GM18511 (cell line): Measurements from ENCODE around the gene ABI3.

Experiments
- ATAC-seq: cut with Tn5 transposase; IDR thresholded peaks from one replicate; pipeline ENCODE4 v1.9.1; 2021; ENCODE audit warnings: mild to moderate bottlenecking, moderate library complexity; ENCODE audit not compliant: unreplicated experiment

ABI3 gene

GRCh38 chr17:49224198-49224996 lies 13.9 kb downstream of the ABI3 start:
- ATAC-seq = no peak

DNA sequence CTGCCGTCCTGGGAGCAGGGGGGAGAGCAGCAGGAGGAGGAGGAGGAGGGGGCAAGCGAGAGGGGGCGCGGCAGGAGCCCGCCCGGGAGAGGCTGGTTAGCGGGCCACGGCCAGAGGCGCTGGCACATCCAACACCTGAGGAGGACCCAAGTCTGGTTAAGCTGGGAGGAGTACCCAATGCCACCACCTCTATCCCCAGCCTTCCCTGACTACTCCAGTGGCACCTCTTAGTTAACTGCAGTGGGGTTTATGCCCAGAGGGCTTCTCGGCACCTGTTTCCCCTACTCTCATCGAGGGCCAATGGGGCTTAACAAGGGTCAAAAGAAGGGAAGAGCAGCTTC lies 14.5 kb downstream of the ABI3 start:
- ATAC-seq = no peak

DNA sequence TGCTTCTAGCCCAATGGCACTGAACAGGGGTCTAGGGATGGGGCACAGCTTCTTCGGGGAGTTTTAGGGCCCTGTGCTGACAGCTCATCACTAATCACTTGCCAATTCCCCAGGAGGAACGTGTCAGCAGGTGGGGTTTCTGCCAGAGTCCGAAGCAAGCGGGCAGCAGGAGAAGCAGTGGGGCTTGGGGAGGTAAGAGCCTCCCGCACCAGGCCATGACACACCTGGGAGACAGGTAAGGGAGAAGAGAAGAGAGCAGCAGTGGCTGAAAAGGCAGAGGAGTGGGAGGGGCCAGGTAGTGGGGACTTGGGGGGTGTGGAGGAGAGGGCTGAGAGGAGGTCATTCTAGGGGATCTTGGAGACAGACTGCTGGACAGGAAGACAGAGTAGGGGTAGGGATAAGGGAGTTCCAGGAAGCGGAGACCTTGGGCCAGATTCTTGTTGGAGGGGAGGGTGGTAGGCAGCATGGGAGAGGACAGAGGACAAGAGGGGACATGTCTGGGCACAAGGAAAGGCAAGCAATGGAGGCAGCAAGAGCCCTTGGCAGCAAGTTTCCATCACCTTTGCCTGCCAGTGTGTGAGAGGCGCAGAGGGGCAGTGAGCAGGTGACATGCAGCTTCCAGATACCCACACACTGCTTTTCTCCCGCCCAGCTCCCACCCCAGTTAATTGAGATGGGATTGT lies 15.2 kb downstream of the ABI3 start:
- ATAC-seq = no peak

DNA sequence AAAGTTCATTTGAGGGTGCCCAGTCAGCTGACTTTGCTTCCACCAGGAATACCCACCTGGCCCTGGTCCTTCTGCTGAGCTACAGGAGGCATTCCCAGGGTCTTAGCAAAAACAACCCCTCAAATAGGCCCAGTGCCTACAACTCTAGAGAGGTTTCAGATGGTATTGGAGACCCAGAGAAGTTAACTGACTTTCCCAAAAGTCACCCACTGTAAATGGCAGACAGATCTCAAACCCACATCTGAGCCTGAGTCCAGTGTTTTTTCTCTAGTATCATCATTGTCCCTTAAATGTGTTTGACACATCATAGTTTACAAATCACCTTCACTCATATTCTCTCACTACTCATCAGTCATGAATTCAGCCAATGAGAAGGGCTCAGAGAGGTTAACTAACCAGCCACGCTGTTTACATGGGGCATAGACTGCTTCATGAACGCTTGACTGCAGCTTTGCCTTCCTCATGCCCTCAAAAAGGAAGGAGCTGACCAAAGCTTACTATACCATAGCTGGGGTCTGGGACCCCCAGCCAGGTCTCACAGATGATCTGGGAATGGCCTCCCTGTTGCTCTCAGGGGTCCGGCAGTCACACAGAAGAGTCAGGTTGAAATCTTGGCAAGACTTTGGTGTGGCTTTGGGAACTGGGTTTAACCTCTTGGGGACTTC lies 16.4 kb downstream of the ABI3 start:
- ATAC-seq = no peak

- ATAC-seq = peak; percentile 41
Observed at GRCh38 chr17:49227436-49228261, 17.1 kb downstream of the ABI3 start.

- ATAC-seq = no peak
Observed at GRCh38 chr17:49229076-49229804, 18.7 kb downstream of the ABI3 start.

DNA sequence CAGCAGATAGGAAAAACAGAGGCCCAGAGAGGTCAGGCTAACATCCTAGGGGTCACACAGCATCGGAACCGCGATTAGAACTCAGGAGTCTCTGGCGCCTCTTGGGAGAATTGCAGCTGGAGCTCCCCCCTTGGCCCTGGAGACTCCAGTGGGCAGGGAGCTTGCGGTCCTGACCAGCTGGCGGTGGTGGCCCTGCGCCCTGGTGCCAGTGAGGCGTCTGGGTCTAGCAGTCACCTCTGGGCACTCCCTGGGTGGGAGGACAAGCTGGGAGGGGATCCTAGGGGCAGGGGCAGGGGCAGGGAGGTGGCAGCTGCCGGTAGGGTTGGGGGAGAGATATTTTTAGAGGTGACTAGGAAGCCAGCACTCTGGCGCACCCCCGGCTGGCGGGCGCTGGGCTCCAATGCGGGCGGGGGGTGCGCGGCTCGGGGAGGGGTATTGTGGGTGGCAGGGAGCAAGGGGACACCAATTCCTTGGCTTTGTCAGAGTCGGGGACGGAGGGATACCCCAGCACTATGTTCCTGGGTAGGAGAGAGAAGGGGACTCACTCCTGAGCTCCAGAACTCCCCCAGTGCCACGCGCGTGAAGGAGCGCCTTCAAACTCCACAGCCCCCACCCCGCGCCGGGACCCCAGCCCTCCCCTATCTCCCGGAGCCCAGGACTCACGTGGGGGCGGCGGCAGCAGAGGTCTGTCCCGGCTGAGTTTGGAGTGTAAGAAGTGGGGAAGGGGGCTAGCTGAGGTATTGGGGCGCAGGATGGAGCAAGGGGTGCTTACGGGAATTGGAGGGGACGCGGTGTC lies 19.5 kb downstream of the ABI3 start:
- peak; percentile 9 for ATAC-seq

DNA sequence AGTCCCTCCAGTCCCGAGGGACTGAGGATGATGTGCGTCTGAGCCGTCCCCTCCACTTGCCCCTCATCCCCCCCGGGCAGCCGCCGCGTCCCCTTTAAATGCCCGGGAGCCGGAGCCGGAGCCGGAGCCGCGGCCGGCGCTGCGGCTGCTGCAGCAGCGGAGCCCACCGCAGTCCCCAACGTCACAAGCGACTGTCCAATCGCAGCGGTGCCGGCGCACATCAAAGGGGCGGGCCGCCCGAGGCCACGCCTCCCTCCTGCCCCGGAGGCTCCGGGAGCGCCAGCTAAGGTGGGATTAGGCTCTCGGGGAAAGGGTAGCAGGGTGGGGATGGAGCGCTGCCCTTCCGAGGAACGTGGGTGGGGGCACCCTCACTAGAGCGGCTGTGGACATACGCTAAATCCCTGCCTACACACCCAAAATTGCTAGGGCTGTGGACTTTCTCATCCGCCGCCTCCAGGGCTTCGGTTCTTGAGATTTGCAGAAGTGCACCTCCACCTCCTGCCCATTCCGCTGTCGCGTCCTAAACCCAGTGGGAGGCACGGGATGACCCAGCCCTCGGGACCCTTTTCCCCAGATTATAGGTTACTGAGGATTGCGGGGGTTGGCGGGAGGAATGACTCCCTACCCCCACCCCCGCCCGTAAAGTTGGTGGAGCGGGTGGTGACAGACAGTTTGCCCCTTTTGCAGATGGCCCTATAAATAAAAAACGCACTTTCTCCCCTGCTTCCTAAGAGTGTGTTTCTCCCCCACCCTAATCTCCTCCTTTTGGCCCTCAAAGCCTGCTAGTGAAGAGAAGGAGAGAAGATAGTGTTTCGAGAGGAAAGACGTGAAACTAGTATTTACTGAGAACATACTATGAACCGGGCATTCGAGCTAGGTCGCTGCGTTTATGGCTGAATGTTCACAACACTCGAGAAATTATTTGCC lies 20.4 kb downstream of the ABI3 start, which contains the start of gene PHOSPHO1:
Gene PHOSPHO1, minus strand, starts transcription at position 152 of the 927 bp plus-strand sequence. CDS start 4,096 bp downstream, outside the sequence.
- peak; percentile 86 for ATAC-seq

GRCh38 chr17:49231563-49231894 lies 21.0 kb downstream of the ABI3 start:
- no peak for ATAC-seq

- ATAC-seq = no peak
Observed at GRCh38 chr17:49234509-49235080, 24.1 kb downstream of the ABI3 start.

GRCh38 chr17:49235896-49236295 lies 25.4 kb downstream of the ABI3 start:
- ATAC-seq = no peak

DNA sequence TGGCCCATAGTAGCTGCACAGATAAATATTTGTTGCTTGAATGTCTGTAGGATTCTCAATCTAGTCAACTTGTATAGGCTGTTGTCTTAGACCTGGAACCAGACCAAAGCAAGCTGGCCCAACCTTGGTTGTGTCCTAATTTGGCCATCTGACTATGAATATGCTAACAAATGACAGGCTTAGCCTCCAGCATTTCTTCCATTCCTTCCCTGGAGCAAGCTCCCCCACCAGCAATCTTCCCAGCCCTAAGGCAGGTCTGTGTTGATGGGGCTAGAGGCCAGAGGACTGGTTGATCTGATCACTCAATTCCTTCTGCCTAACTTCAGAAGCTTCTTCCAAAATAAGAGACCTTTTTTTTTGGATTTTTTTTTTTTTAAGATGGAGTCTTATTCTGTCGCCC lies 29.5 kb downstream of the ABI3 start:
- no peak for ATAC-seq

GRCh38 chr17:49240619-49241018 lies 30.1 kb downstream of the ABI3 start:
- no peak for ATAC-seq

DNA sequence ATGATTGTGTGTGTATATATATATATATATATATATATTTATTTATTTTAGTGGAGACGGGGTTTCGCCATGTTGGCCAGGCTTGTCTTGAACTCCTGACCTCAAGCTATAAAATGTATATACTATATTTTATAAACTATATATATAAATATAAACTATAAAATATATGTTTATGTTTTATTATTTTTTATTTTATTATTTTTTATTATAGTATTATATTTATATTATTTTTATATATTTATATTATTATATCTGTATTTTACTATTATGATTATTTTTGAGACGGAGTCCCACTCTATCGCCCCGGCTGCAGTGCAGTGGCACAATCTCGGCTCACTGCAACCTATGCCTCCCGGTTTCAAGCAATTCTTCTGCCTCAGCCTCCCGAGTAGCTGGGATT lies 30.5 kb downstream of the ABI3 start:
- no peak for ATAC-seq

DNA sequence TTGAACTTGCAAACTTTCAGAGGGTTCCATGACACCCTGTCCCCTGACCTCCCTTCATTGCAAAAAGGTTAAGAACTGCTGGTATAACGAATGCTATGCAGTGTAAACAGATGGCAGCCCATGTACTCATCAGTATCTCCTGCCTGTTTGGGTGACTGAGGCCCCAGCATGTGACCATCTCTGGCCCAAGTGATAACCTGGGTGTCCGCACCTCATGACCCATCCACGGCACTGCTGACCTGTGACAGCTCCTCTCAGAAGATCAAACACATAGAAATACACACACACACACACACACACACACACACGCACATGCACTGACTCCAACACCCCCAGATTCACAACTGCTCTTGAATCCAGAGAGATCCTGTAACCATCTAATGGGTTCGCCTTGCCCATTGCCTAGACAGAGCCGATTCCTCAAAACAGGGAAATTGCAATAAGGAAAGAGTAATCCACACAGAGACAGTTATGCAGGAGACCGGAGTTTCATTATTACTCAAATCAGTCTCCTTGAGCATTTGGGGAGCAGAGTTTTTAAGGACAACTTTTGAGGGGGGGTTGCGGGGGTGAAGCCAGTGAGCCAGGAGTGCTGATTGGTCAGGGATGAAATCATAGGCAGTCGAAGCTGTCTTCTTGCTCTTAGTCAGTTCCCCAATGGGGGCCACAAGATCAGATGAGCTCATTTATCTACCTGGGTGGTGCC lies 31.3 kb downstream of the ABI3 start:
- ATAC-seq = no peak

- no peak for ATAC-seq
Observed at GRCh38 chr17:49242813-49243212, 32.3 kb downstream of the ABI3 start.

DNA sequence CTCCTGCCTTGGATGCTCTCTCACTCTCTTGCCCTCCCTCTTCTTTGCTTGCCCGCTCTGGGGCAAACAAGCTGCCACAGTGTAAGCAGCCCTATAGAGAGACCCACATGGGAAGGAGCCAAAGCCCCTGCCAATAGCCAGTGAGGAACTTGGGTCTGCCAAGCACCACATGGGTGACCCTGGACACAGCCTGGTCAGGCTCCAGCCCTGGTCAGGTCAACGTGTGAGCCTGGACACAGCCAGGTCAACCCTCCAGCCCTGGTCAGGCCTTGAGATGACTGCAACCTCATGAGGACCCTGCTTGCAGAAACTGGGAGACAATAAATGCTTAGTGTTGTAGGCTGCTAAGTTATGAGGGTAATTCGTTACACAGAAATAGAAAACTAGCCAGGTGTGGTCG lies 34.3 kb downstream of the ABI3 start:
- ATAC-seq = no peak

- no peak for ATAC-seq
Observed at GRCh38 chr17:49247944-49248343, 37.4 kb downstream of the ABI3 start.
